ENCODE measurements around the gene BHLHA15. TPM values are rescaled to one million over a fixed set of nuclear protein-coding genes. Genes with fewer than 3 reads are reported as not detected.

The BHLHA15 gene
- polyA plus RNA-seq, 1 of the 3 experiments (the other 2 are of a cell fraction) = 0.10 TPM

GRCh38 chr7:98174334-98175259 lies 36.6 kb upstream of the BHLHA15 start:
- H4K20me1 ChIP-seq (ENCODE audit: insufficient read depth) = no peaks in the 10 kb centered on the region
- H3K79me2 ChIP-seq (ENCODE audit: insufficient read depth) = no peaks in the 10 kb centered on the region
- CTCF ChIA-PET = interaction anchor here (1.3 to 19.6 kb wide), 6 partner anchors 9 to 154 kb away, joined by 3 to 744 read pairs (median 4); no protein-coding TSS in a partner anchor
- H3K9me2 ChIP-seq = no peaks in the 10 kb centered on the region
- DNase-seq = no peak
- peaks cover 10 to 56% of the 10 kb centered on the region in 2 experiments for H3K36me3 ChIP-seq (replicated peaks in 1 of 2; ENCODE audit: control insufficient read depth in 1 of 2, insufficient read depth in 2 of 2, low read length in 1 of 2)
- H3K9ac ChIP-seq = no peak overlapping the region
- 95% methylated on average over 19 of the region's 20 CpGs for WGBS (ENCODE audit: low lambda C conversion rate)
- H2AFZ ChIP-seq (ENCODE audit: low read depth) = no peak overlapping the region
- H3K4me3 ChIP-seq (ENCODE audit: low read depth in 2 of 2, low read length in 1 of 2) = no peak overlapping the region
- TF ChIP-seq SIN3A (IDR thresholded peaks at IDR 0.05; ENCODE audit: borderline replicate concordance, low read depth, low read length) (no peak), EZH2phosphoT487 (IDR thresholded peaks at IDR 0.05; ENCODE audit: borderline replicate concordance, low read depth) (no peak), JUND (IDR thresholded peaks at IDR 0.05) (no peak), YY1 (IDR thresholded peaks at IDR 0.05; ENCODE audit: low read depth) (no peak), MEF2A (IDR thresholded peaks at IDR 0.05; ENCODE audit: borderline replicate concordance, low read depth) (no peak)
- TF ChIP-seq, protein P1, sequence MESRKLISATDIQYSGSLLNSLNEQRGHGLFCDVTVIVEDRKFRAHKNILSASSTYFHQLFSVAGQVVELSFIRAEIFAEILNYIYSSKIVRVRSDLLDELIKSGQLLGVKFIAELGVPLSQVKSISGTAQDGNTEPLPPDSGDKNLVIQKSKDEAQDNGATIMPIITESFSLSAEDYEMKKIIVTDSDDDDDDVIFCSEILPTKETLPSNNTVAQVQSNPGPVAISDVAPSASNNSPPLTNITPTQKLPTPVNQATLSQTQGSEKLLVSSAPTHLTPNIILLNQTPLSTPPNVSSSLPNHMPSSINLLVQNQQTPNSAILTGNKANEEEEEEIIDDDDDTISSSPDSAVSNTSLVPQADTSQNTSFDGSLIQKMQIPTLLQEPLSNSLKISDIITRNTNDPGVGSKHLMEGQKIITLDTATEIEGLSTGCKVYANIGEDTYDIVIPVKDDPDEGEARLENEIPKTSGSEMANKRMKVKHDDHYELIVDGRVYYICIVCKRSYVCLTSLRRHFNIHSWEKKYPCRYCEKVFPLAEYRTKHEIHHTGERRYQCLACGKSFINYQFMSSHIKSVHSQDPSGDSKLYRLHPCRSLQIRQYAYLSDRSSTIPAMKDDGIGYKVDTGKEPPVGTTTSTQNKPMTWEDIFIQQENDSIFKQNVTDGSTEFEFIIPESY (IDR thresholded peaks at IDR 0.05; ENCODE audit: borderline replicate concordance, low read depth) = no peak
- no peak overlapping the region for H3K4me2 ChIP-seq
- peaks cover 0 to 10% of the 10 kb centered on the region in 2 experiments; a peak in 1 of 4 replicates for H3K4me1 ChIP-seq (ENCODE audit: control insufficient read depth in 1 of 2, insufficient read depth in 2 of 2, low read depth in 1 of 2, low read length in 1 of 2)
- H3K9me3 ChIP-seq = no peaks in the 10 kb centered on the region
- H3K27ac ChIP-seq (ENCODE audit: low read depth in 2 of 2, low read length in 1 of 2) = no peak overlapping the region
- POLR2A ChIA-PET = no interaction called here
- no peaks in the 10 kb centered on the region for H3F3A ChIP-seq (replicated peaks; ENCODE audit: insufficient read depth)
- no peaks in the 10 kb centered on the region for H3K27me3 ChIP-seq (ENCODE audit: insufficient read depth)

DNA sequence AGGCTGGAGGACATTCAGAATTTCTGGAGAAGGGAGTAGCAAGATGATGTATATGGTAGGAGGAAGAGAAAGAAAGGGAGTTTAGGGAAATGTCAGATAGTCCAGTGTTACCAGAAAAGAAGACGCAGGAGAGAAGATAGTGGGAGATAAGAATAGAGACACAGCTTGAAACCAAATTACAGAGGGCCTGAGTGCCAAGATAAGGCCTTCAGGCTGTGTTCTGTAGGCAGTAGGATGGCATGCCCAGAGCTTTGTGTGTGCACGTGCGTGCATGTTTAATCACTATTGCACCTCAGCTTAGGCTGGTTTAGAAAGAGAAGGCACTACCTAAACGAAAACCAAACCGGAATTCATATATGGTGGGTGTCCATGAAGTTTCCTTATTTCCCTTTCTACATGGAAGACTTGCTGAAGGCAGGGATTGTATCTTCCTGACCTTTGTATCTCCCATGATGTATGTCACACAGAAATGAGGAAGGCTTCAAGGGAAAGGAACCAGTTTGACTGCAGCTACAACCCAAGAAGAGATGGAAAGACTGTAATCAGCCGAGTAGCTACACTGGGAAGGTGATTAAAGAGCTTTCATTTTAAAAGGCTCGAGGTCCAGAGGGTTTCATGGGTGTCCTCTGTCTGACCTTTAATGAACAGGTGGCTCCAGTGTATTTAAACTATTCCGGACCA lies 35.8 kb upstream of the BHLHA15 start:
- ChIA-PET CTCF (interaction anchor here (1.1 to 19.6 kb wide), 7 partner anchors 10 to 155 kb away, joined by 3 to 744 read pairs (median 4); no protein-coding TSS in a partner anchor), POLR2A (no interaction called here)
- H3K27ac ChIP-seq (ENCODE audit: low read depth in 2 of 2, low read length in 1 of 2) = peak overlapping the region in 1 of 2 experiments; percentile 16; a peak in 1 of 4 replicates
- H3K4me1 ChIP-seq (ENCODE audit: control insufficient read depth in 1 of 2, insufficient read depth in 2 of 2, low read depth in 1 of 2, low read length in 1 of 2) = peaks cover 0 to 10% of the 10 kb centered on the region in 2 experiments; a peak in 1 of 4 replicates
- TF ChIP-seq RXRA (IDR thresholded peaks at IDR 0.05; ENCODE audit: borderline replicate concordance, low read depth) (no peak), POLR2AphosphoS5 (IDR thresholded peaks at IDR 0.05; ENCODE audit: low read depth, low read length) (no peak), FOSL2 (IDR thresholded peaks at IDR 0.05; ENCODE audit: borderline replicate concordance, low read depth) (no peak), USF2 (IDR thresholded peaks at IDR 0.05; ENCODE audit: borderline replicate concordance, low read depth, low read length) (no peak), EP300 (IDR thresholded peaks at IDR 0.05; ENCODE audit: borderline replicate concordance in 1 of 2, low read depth in 1 of 2, low read length in 1 of 2) (no peak)
- TF ChIP-seq, protein P2, sequence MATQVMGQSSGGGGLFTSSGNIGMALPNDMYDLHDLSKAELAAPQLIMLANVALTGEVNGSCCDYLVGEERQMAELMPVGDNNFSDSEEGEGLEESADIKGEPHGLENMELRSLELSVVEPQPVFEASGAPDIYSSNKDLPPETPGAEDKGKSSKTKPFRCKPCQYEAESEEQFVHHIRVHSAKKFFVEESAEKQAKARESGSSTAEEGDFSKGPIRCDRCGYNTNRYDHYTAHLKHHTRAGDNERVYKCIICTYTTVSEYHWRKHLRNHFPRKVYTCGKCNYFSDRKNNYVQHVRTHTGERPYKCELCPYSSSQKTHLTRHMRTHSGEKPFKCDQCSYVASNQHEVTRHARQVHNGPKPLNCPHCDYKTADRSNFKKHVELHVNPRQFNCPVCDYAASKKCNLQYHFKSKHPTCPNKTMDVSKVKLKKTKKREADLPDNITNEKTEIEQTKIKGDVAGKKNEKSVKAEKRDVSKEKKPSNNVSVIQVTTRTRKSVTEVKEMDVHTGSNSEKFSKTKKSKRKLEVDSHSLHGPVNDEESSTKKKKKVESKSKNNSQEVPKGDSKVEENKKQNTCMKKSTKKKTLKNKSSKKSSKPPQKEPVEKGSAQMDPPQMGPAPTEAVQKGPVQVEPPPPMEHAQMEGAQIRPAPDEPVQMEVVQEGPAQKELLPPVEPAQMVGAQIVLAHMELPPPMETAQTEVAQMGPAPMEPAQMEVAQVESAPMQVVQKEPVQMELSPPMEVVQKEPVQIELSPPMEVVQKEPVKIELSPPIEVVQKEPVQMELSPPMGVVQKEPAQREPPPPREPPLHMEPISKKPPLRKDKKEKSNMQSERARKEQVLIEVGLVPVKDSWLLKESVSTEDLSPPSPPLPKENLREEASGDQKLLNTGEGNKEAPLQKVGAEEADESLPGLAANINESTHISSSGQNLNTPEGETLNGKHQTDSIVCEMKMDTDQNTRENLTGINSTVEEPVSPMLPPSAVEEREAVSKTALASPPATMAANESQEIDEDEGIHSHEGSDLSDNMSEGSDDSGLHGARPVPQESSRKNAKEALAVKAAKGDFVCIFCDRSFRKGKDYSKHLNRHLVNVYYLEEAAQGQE (IDR thresholded peaks at IDR 0.05; ENCODE audit: low read depth, low read length) = no peak
- no peaks in the 10 kb centered on the region for H3K27me3 ChIP-seq (ENCODE audit: insufficient read depth)
- no peaks in the 10 kb centered on the region for H3F3A ChIP-seq (replicated peaks; ENCODE audit: insufficient read depth)
- H3K9ac ChIP-seq = no peak overlapping the region
- H3K79me2 ChIP-seq (ENCODE audit: insufficient read depth) = no peaks in the 10 kb centered on the region
- no peak for DNase-seq
- H3K9me3 ChIP-seq = no peaks in the 10 kb centered on the region
- H3K9me2 ChIP-seq = no peaks in the 10 kb centered on the region
- H4K20me1 ChIP-seq (ENCODE audit: insufficient read depth) = no peaks in the 10 kb centered on the region
- no peak overlapping the region for H3K4me3 ChIP-seq (ENCODE audit: low read depth in 2 of 2, low read length in 1 of 2)
- no peak overlapping the region for H3K4me2 ChIP-seq
- 90% methylated on average over 8 of the region's 8 CpGs for WGBS (ENCODE audit: low lambda C conversion rate)
- H2AFZ ChIP-seq (ENCODE audit: low read depth) = no peak overlapping the region
- peaks cover 10 to 56% of the 10 kb centered on the region in 2 experiments for H3K36me3 ChIP-seq (replicated peaks in 1 of 2; ENCODE audit: control insufficient read depth in 1 of 2, insufficient read depth in 2 of 2, low read length in 1 of 2)

Data from SK-N-SH (cell line).